HepG2 (cell line): ENCODE data around the gene CACNA1G. TPM values are rescaled to one million over a fixed set of nuclear protein-coding genes. Genes with fewer than 3 reads are reported as not detected.

Experiments used
- ATAC-seq: fragments of 200-7000 bp; cut with Tn5 transposase; 3 replicates; pipeline ENCODE4 v1.9.1; 2020; ENCODE audit warnings: mild to moderate bottlenecking, moderate library complexity
- BruUV-seq: library from RNA; stranded (reverse); fragments of 400-500 nt; replicated peaks from 2 replicates; lab custom pipeline; 2021; lab: Mats Ljungman, UMichigan
- CTCF ChIA-PET: fragments of 300-600 bp; formaldehyde crosslinking; extraction: SDS; loops from one replicate; lab custom pipeline; 2021; ENCODE audit warnings: low total read pairs, inconsistent platforms, low intra/inter-chr PET ratio; lab: Yijun Ruan, JAX
- POLR2A ChIA-PET: fragments of 350-600 bp; sonication (Branson Sonifier 250); formaldehyde crosslinking; loops from one replicate; lab custom pipeline; 2020; ENCODE audit warnings: antibody characterized with exemption, inconsistent platforms; lab: Yijun Ruan, JAX
- DNase-seq: peaks from one replicate; pipeline ENCODE4 v3.0.0-alpha.2; 2015; ENCODE audit warnings: low spot score
- FAIRE-seq: peaks from 3 replicates; lab custom pipeline; 2011; peaks lifted over from hg19 to GRCh38; lab: Jason Lieb, UNC
- H2AFZ ChIP-seq: one replicate; pipeline ENCODE4 v1.6.1; 2011; ENCODE audit warnings: low read length, inconsistent platforms
- H3K27ac ChIP-seq: fragments of 300-600 bp; 3 replicates; pipeline ENCODE4 v1.8.0; 2011; ENCODE audit warnings: mixed run types, mild to moderate bottlenecking, mixed read lengths, low read length, inconsistent platforms; ENCODE audit not compliant: insufficient read depth; ENCODE audit errors: extremely low read length
- H3K27me3 ChIP-seq, 2 experiments: fragments of 200-600 bp in 1 of 2; 2 replicates in 1 of 2; 3 replicates in 1 of 2; pipeline versions ENCODE4 v1.6.0 to v1.8.0; 2011; ENCODE audit warnings: low read length in 2 of 2, mild to moderate bottlenecking in 2 of 2, moderate library complexity in 2 of 2, inconsistent platforms in 1 of 2; ENCODE audit not compliant: insufficient read depth in 2 of 2, control insufficient read depth in 1 of 2
- H3K36me3 ChIP-seq, 2 experiments: fragments of 200-600 bp in 1 of 2; replicated peaks in 1 of 2; 2 replicates in 1 of 2; 3 replicates in 1 of 2; pipeline versions ENCODE4 v1.5.1 to v1.8.0; 2011; ENCODE audit warnings: low read length in 2 of 2, inconsistent platforms in 1 of 2; ENCODE audit not compliant: insufficient read depth in 2 of 2, control insufficient read depth in 1 of 2
- H3K4me1 ChIP-seq: 2 replicates; pipeline ENCODE4 v1.5.1; 2012; ENCODE audit warnings: low read length, inconsistent platforms; ENCODE audit not compliant: insufficient read depth
- H3K4me2 ChIP-seq: 2 replicates; pipeline ENCODE4 v1.6.0; 2011; ENCODE audit warnings: low read depth, low read length, inconsistent platforms
- H3K4me3 ChIP-seq, 3 experiments: fragments of 200-600 bp in 1 of 3; sonication (generic), shearing (Covaris generic) in 1 of 3; replicated peaks in 1 of 3; 2 replicates each; pipeline ENCODE4 v1.5.1; 2011 to 2016; ENCODE audit warnings: low read length in 3 of 3, inconsistent platforms in 2 of 3, low read depth in 2 of 3, mild to moderate bottlenecking in 2 of 3, control low read depth in 1 of 3, mixed read lengths in 1 of 3; ENCODE audit not compliant: insufficient read depth in 1 of 3
- H3K79me2 ChIP-seq: one replicate; pipeline ENCODE4 v1.6.1; 2011; ENCODE audit warnings: low read length, inconsistent platforms; ENCODE audit not compliant: insufficient read depth
- H3K9ac ChIP-seq: 2 replicates; pipeline ENCODE4 v1.6.0; 2011; ENCODE audit warnings: mild to moderate bottlenecking, low read depth, low read length, inconsistent platforms; ENCODE audit not compliant: insufficient read depth
- H3K9me3 ChIP-seq: 2 replicates; pipeline ENCODE4 v1.5.1; 2012; ENCODE audit warnings: mild to moderate bottlenecking, low read length
- H4K20me1 ChIP-seq: 2 replicates; pipeline ENCODE4 v1.6.0; 2011; ENCODE audit warnings: inconsistent platforms, mild to moderate bottlenecking, low read length, moderate library complexity; ENCODE audit not compliant: insufficient read depth
- AKAP8 ChIP-seq: sonication (generic); formaldehyde crosslinking; IDR thresholded peaks from 2 replicates; pipeline ENCODE4 v1.5.1; 2020; ENCODE audit warnings: mild to moderate bottlenecking, missing genetic modification reagents
- BCL3 ChIP-seq: sonication (generic); formaldehyde crosslinking; IDR thresholded peaks from 2 replicates; pipeline ENCODE4 v1.5.1; 2020; ENCODE audit warnings: mild to moderate bottlenecking, missing genetic modification reagents, moderate library complexity
- GATAD1 ChIP-seq: IDR thresholded peaks from 2 replicates; pipeline ENCODE4 v1.6.1; 2016; ENCODE audit warnings: missing genetic modification reagents, missing compliant biosample characterization
- HES4 ChIP-seq: sonication (generic); formaldehyde crosslinking; IDR thresholded peaks from 2 replicates; pipeline ENCODE4 v1.9.0; 2021; ENCODE audit warnings: mild to moderate bottlenecking, missing genetic modification reagents, borderline replicate concordance
- MAF1 ChIP-seq: sonication (generic); formaldehyde crosslinking; IDR thresholded peaks from 2 replicates; pipeline ENCODE4 v1.5.0; 2020; ENCODE audit warnings: missing genetic modification reagents, borderline replicate concordance
- MAZ ChIP-seq, 2 experiments: sonication (generic) in 1 of 2; formaldehyde crosslinking in 1 of 2; IDR thresholded peaks; 2 replicates each; pipeline versions ENCODE4 v1.5.0 to v1.6.1; 2012 to 2020; ENCODE audit warnings: low read depth in 2 of 2, mild to moderate bottlenecking in 2 of 2, borderline replicate concordance in 1 of 2, improper control_type of control experiment in 1 of 2, low read length in 1 of 2, missing genetic modification reagents in 1 of 2, moderate library complexity in 1 of 2
- RXRB ChIP-seq: IDR thresholded peaks from 2 replicates; pipeline ENCODE4 v1.6.1; 2016; ENCODE audit warnings: borderline replicate concordance, missing genetic modification reagents, missing compliant biosample characterization
- SSRP1 ChIP-seq: IDR thresholded peaks from 2 replicates; pipeline ENCODE4 v1.6.1; 2016; ENCODE audit warnings: control low read depth
- ZBTB43 ChIP-seq: sonication (generic); formaldehyde crosslinking; conservative IDR thresholded peaks from 2 replicates; pipeline ENCODE4 v1.4.0; 2020; ENCODE audit warnings: missing genetic modification reagents
- ZFP37 ChIP-seq: sonication (generic); formaldehyde crosslinking; IDR thresholded peaks from 2 replicates; pipeline ENCODE4 v1.4.0; 2020; ENCODE audit warnings: missing genetic modification reagents, borderline replicate concordance
- ZNF451 ChIP-seq: sonication (generic); formaldehyde crosslinking; IDR thresholded peaks from 2 replicates; pipeline ENCODE4 v1.5.0; 2020; ENCODE audit warnings: mild to moderate bottlenecking, missing genetic modification reagents
- ZNF556 ChIP-seq: sonication (generic); formaldehyde crosslinking; IDR thresholded peaks from 2 replicates; pipeline ENCODE4 v1.4.0; 2020; ENCODE audit warnings: mild to moderate bottlenecking, missing genetic modification reagents, borderline replicate concordance
- ZNF720 ChIP-seq: sonication (generic); formaldehyde crosslinking; IDR thresholded peaks from 2 replicates; pipeline ENCODE4 v1.4.0; 2020; ENCODE audit warnings: missing genetic modification reagents
- ZSCAN22 ChIP-seq: sonication (generic); formaldehyde crosslinking; IDR thresholded peaks from 2 replicates; pipeline ENCODE4 v1.4.0; 2020; ENCODE audit warnings: mild to moderate bottlenecking, missing genetic modification reagents
- WGBS: methylation state at CpG from one replicate; pipeline ENCODE4 v1.1.6; 2017; ENCODE audit warnings: low lambda C conversion rate; 5-methylcytosine and 5-hydroxymethylcytosine counted together
- in situ Hi-C: cut with HindIII; loops from 2 replicates; pipeline ENCODE4 v1.10.0; 2017; ENCODE audit warnings: low pct_unique_long_range_greater_than_20kb; ENCODE audit not compliant: extremely low pct_ligation_motif_present
- intact Hi-C: fragments of 100-400 bp; cut with micrococcal nuclease; formaldehyde crosslinking; loops from one replicate; pipeline ENCODE4 v1.10.0; 2022; ENCODE audit not compliant: unreplicated experiment
- polyA plus RNA-seq, 8 experiments: library from polyadenylated mRNA; depleted of rRNA in 3 of 8; stranded (reverse) in 7 of 8; unstranded in 1 of 8; fragments of >200 nt; fragmentation: Illumina TruSeq in 4 of 8; extraction: Trizol in 4 of 8; gene quantifications; 2 replicates each; pipeline versions ENCODE4 v1.2.1 to v1.2.3, GENCODE V29; 2011 to 2016; ENCODE audit warnings: low read depth in 4 of 8, missing spikeins in 1 of 8, mixed read lengths in 1 of 8; ENCODE audit not compliant: insufficient read depth in 1 of 8
- total RNA-seq, 5 experiments: library from RNA; depleted of rRNA; stranded (reverse); fragments of >200 nt; fragmentation: Illumina TruSeq; extraction: Trizol; gene quantifications; 2 replicates each; pipeline ENCODE4 v1.2.3, GENCODE V29; 2016; ENCODE audit warnings: low read depth in 1 of 5

The CACNA1G gene
- total and polyA plus RNA-seq, 2 of the 13 experiments (the other 11 are each of a cell fraction or from before 2014, with no cell fraction given), result 0.02 TPM; not detected in 1

- TF ChIP-seq SSRP1, result no peak
- TF ChIP-seq ZNF720 (CRISPR knock-in tag), result no peak
- TF ChIP-seq GATAD1, result no peak
- TF ChIP-seq ZBTB43 (CRISPR knock-in tag), result no peak
- no peak for TF ChIP-seq BCL3 (CRISPR knock-in tag)
- TF ChIP-seq, all 625 proteins: peak for 0
Observed at GRCh38 chr17:50624321-50624934, 63.9 kb downstream of the CACNA1G start (continued).

- no TSS peak for BruUV-seq
Observed at GRCh38 chr17:50625032-50625871, 64.7 kb downstream of the CACNA1G start.

More at GRCh38 chr17:50625032-50625871, 64.7 kb downstream of the CACNA1G start:
- DNase-seq (no peak), ATAC-seq (no peak), FAIRE-seq (no peak)
- CTCF ChIA-PET, result interaction anchor here (1.3 to 1.8 kb wide), 5 partner anchors 70 to 146 kb away, joined by 3 to 18 read pairs (median 10); partner anchors contain the start of gene SPATA20
- H3K27me3 ChIP-seq, result peaks cover 4 to 43% of the 10 kb centered on the region in 2 experiments; a peak in 4 of 5 replicates
- no peaks in the 10 kb centered on the region for H3K79me2 ChIP-seq
- peak overlapping the region; percentile 57 for H3K9ac ChIP-seq
- 0 out of 2 replicates have a peak, but pooled peaks have one; percentile 20 for TF ChIP-seq HES4 (CRISPR knock-in tag)
- TF ChIP-seq AKAP8 (CRISPR knock-in tag), result peak; percentile 28; the same call in 1 of the 2 replicates
- TF ChIP-seq MAF1, result no peak
- TF ChIP-seq ZNF451 (CRISPR knock-in tag), result 0 out of 2 replicates have a peak, but pooled peaks have one; percentile 14
- TF ChIP-seq BCL3 (CRISPR knock-in tag), result 0 out of 2 replicates have a peak, but pooled peaks have one; percentile 5
- 0 out of 2 replicates have a peak, but pooled peaks have one; percentile 13 for TF ChIP-seq ZFP37 (CRISPR knock-in tag)
- peak; percentile 13; the same call in 1 of the 2 replicates for TF ChIP-seq ZNF556 (CRISPR knock-in tag)
- TF ChIP-seq MAZ (IDR thresholded peaks at IDR 0.05; ENCODE audit: borderline replicate concordance, low read depth, low read length), result no peak
- no peak for TF ChIP-seq MAZ (CRISPR knock-in tag; IDR thresholded peaks at IDR 0.05; ENCODE audit: low read depth)
- TF ChIP-seq RXRB, result no peak
- TF ChIP-seq ZSCAN22, result peak; percentile 94
- in situ Hi-C loops (loop anchor here (5.0 kb wide), 3 partner anchors 67 to 143 kb away; partner anchors contain the start of gene SPATA20), intact Hi-C loops (no loop called here)
- no peak overlapping the region for H3K27ac ChIP-seq
- peak overlapping the region; percentile 97 for H3K4me2 ChIP-seq
- H3K4me3 ChIP-seq, result peak overlapping the region; percentile 40 to 74 (median 45); a peak in 4 of 6 replicates
- POLR2A ChIA-PET, result interaction anchor here (0.7 to 19.8 kb wide), 17 partner anchors 13 to 231 kb away, joined by 3 to 839 read pairs (median 4); partner anchors contain the start of genes ABCC3, CACNA1G, LUC7L3 and SPATA20
- peaks cover 60% of the 10 kb centered on the region for H3K4me1 ChIP-seq
- H4K20me1 ChIP-seq, result no peaks in the 10 kb centered on the region
- H2AFZ ChIP-seq, result peak overlapping the region; percentile 79
- 47% methylated on average over 17 of the region's 19 CpGs for WGBS
- H3K9me3 ChIP-seq, result no peaks in the 10 kb centered on the region
- H3K36me3 ChIP-seq, result no peaks in the 10 kb centered on the region
